RCC 7860 (cell line): Measurements from ENCODE around the gene CNTNAP4.

Source experiments
- DNase-seq: peaks from one replicate; pipeline ENCODE4 v3.0.0-alpha.2; 2015; ENCODE audit warnings: low spot score
- FAIRE-seq: peaks from 2 replicates; lab custom pipeline; 2012; peaks lifted over from hg19 to GRCh38; lab: Jason Lieb, UNC

Gene CNTNAP4

GRCh38 chr16:76276745-76277438 lies at the start of gene CNTNAP4:
Gene CNTNAP4 (plus strand): TSS chr16:76277401. CDS start chr16:76277663, 262 bp downstream.
- DNase-seq = no peak
- FAIRE-seq = no peak

- FAIRE-seq = no peak
These were observed 48.6 kb upstream of the CNTNAP4 start for GRCh38 chr16:76228546-76229146.

DNA sequence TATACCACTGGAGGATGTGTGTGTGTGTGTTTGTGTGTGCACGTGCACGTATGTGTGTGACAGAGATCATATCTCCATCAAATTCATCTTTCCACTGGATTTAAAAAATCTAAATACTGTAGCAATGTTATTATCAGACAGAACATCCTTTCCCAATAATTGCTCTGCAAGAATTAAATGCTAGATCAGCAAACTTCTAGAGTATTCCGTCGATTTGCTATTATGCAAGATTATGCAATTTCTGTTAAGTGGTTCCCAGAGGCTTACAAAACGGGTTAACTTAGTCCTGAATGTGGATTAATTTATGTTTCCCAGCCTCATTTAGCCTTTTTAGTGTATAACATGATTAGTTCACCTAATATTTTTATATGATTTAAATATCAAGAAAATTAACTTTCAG lies 44.5 kb upstream of the CNTNAP4 start:
- DNase-seq = no peak
- no peak for FAIRE-seq

More at GRCh38 chr16:76228546-76229146, 48.6 kb upstream of the CNTNAP4 start:
- DNase-seq = no peak

GRCh38 chr16:76235025-76235424 lies 42.2 kb upstream of the CNTNAP4 start:
- no peak for FAIRE-seq
- DNase-seq = no peak

GRCh38 chr16:76235426-76235825 lies 41.8 kb upstream of the CNTNAP4 start:
- DNase-seq = no peak
- FAIRE-seq = no peak

- FAIRE-seq (no peak), DNase-seq (no peak)
These were observed 39.7 kb upstream of the CNTNAP4 start for GRCh38 chr16:76237471-76237870.

DNA sequence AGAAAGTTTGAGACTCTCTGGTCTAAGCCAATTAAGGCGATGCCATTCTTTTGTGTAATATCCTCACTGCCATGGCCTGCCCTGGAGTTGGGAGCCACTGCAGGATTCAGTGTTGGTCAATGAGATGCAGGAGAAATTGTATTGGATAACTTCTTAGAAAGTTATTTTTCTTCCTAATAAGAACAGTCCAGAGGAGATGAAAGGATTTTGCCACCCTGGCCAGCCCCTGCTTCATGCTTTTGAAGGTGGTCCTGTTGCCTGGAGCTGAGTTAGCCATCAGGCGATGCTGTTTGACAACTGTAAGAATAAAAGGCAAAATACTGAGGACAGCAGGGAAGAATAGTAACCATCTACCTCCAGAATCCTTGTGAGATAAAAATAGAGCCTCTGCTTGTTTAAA lies 35.4 kb upstream of the CNTNAP4 start:
- no peak for DNase-seq
- FAIRE-seq = no peak

DNA sequence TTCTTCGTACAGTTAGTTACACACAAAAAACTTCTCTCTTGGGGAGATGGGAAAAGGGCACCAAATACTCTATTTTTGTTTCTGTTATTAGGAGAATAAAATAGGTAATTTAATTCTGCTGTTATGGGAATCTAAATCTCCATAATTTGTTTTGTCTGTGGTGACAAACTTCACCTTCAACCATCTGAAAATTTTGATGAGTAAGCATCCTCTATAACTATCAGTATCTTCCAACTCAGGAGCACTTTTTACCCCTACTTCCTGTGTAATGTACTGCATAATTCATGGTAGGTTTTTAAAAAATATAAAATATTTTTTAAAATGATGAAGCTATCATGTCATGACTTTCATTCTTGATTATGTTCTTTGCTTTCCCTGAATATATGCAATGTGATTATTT lies 33.6 kb upstream of the CNTNAP4 start:
- no peak for DNase-seq
- no peak for FAIRE-seq

- no peak for FAIRE-seq
- no peak for DNase-seq
These were observed 30.6 kb upstream of the CNTNAP4 start for GRCh38 chr16:76246587-76246986.

- DNase-seq (peak; percentile 40), FAIRE-seq (no peak)
These were observed 11.7 kb upstream of the CNTNAP4 start for GRCh38 chr16:76265434-76266045.

DNA sequence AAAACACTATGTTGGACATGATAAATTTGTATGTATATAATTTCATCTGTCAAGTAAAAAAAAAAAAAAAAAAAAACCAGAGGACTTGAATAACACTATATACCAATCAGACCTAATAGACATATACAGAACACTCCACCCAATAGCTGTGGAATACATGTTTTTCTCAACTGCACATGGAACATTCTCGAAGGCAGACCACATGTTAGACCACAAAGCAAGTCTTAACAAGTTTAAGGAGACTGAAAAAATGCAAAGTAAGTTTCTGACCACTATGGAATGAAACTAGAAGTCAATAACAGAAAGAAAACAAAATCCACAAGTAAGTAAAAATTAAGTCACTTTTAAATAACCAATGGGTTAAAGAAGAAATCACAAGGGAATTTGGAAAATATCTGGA lies 8.4 kb upstream of the CNTNAP4 start:
- no peak for FAIRE-seq
- DNase-seq = no peak

DNA sequence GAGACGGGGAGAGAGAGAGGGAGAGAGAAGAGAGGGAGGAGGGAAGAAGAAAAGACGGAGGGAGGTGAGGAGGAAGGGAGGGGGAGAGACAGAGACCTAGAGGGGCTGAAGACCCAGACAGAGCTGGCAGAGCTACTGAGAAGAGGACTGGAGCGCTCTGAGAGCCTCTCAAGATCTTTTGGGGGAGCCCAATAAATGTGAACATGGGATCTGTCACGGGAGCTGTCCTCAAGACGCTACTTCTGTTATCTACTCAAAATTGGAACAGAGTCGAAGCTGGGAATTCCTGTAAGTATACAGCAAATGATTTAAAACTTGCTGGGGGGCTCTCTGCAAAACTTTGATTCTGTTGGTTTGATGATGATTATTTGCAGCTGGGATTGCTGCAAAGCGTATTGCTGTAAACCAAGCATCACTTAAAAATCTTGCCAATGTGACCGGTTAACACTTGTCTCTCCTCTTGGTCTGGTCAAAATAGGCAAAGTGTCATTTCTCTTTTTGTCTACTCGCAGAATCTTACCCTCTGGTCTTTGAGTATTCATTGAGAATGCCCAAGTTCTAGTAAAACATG lies 344 bp downstream of the CNTNAP4 start:
- DNase-seq = no peak
- no peak for FAIRE-seq

DNA sequence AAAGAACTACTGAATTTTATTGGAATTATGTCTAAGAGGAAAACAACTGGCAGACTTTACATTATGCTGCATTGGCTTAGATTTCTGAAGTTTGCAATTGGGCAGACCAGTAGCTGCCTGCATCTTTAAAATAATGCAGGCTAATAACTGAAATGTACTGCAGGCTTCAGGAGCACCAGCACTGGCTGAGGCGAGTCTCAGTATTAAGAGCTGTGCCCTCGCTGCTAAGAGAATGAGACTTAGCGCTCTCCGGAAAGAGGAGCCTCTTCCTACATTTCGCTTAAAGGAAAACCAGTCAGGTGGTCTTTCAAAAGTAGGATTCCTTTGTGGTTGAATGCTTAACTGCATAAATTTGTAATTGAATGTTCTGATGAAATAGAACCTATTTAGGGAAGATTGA lies 885 bp downstream of the CNTNAP4 start:
- FAIRE-seq (no peak), DNase-seq (no peak)

DNA sequence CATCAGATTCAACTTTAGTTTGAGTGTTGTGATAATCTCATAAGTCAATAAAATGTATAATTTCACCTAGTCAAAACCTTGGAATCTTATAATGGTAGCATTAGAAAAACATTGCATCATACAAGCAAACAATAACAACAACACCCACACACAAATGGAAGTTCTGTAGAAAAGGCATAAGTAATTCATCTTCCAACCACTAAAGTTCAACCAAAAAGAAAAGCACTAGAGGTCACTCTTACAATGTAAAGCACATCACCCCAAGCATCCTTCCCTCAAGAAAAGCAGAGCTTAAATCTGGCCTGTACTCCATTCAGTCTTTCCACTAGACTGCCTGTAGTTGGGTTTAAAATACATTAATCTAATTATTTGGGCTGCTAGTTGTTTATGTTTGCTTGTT lies 1.8 kb downstream of the CNTNAP4 start:
- FAIRE-seq = no peak
- DNase-seq = no peak

- FAIRE-seq = no peak
These were observed 3.4 kb downstream of the CNTNAP4 start for GRCh38 chr16:76280421-76281215.

GRCh38 chr16:76287466-76287865 lies 10.3 kb downstream of the CNTNAP4 start:
- DNase-seq = no peak
- no peak for FAIRE-seq

More at GRCh38 chr16:76280421-76281215, 3.4 kb downstream of the CNTNAP4 start:
- DNase-seq = no peak

DNA sequence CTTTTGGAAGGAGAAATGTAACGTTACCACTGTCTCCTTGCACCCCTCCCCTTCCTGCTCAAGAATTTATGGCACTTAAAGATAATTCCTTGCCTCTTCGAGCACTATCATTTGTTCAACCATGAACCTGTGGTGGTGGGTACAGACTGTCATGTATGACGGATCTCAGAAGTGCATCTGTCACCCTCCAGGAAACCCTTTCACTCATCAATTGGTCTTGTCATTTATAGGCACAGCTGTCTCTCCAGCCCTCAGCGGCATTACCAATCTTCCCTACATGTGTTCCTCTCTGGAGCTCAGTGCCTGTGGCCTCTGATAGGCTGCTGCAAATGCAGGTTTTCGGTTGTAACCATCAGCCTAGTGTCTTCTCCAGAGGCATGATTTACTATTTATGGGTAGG lies 15.0 kb downstream of the CNTNAP4 start:
- FAIRE-seq (no peak), DNase-seq (no peak)

GRCh38 chr16:76293980-76294379 lies 16.8 kb downstream of the CNTNAP4 start:
- FAIRE-seq = no peak
- no peak for DNase-seq

DNA sequence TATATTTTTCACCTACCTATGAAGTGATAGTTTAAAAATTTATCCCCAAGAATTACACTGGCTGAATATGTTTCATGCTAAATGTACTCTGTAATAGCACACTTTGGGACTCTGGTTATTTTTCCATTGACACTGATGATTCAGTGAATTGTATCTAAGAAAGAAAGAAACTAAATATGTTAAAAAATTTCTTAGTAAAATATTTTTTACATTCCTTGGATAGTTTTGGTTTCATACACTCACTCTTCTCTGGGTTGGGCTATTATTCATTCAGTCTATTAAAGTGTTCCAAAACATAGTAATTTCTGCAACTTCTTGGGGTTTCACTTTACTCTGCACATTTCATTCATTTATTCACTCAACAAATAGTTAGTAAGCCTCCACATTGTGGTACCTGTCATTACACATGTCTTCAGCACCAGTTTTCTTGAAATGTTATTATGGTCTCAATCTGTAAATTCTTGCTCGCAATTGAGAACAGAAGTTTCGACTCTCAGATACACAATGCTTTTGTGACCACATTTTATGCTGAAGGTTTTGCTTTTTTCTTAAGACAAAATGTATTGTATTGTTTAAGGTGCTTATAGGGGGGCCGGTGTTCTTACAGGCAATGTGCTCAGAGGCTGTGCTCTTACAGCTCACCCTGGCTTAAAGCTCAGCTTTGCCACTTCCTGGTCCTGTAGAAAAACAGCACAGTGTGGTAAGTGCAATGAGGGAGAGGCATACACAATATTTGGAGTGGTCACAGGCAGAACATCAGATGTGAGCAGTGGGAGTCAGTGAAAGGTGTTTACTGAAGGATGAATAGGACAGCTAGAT lies 17.4 kb downstream of the CNTNAP4 start:
- no peak for DNase-seq
- FAIRE-seq = no peak

- DNase-seq (no peak), FAIRE-seq (no peak)
These were observed 20.7 kb downstream of the CNTNAP4 start for GRCh38 chr16:76297941-76298340.
